ENCODE data around the gene CD101. TPM values are rescaled to one million over a fixed set of nuclear protein-coding genes. Genes with fewer than 3 reads are reported as not detected.

Gene CD101
- total and polyA plus RNA-seq, 2 of the 8 experiments (the other 6 are each of a cell fraction or from before 2014, with no cell fraction given), result 1.1 to 1.2 TPM

DNA sequence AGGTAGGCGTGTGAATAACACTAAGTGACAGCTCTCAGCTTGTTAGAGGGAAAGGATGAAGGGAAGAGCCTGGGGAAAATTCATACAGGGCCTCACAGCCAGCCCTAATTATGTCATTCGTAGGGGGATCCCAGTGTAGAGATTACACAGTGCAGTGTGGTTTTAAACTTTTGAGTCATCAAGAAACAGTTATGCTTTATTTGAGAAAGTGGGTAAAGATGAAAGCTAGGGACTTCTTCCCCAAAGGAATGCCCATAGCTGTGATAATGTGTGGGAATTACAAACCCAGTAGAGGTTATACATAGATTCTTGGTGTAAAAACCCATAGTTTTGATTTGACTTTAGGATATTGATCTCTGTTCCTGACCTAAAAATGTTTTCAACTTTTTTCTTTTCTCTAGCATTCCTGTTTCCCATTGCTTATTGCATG, 60.4 kb downstream of the CD101 start:
- Histone ChIP-seq H2AK5ac (ENCODE audit: low read depth, low read length) (no peak overlapping the region), H2BK120ac (replicated peaks; ENCODE audit: low read depth, low read length) (no peak overlapping the region), H3K27ac (ENCODE audit: low read depth, low read length) (no peak overlapping the region), H3K23ac (ENCODE audit: insufficient read length) (no peak overlapping the region), H2BK5ac (ENCODE audit: low read depth, low read length) (no peak overlapping the region), H3K36me3 (ENCODE audit: control insufficient read depth in 2 of 4, insufficient read depth in 4 of 4, low read length in 3 of 4) (peaks cover 9 to 27% (median 19%) of the 10 kb centered on the region in 4 experiments), H2BK12ac (ENCODE audit: low read depth, low read length) (no peak overlapping the region), H3K23me2 (ENCODE audit: low read depth, low read length) (peaks cover 3% of the 10 kb centered on the region; the same call in 1 of the 2 replicates), H4K5ac (ENCODE audit: insufficient read length, low read depth, low read length) (no peak overlapping the region), H3K9ac (replicated peaks in 1 of 4; ENCODE audit: extremely low read depth in 1 of 4, low read depth in 3 of 4, low read length in 3 of 4) (no peak overlapping the region), H3K56ac (replicated peaks; ENCODE audit: insufficient read length, low read depth, low read length) (no peak overlapping the region), H3K4me3 (ENCODE audit: extremely low read depth in 1 of 4, insufficient read depth in 2 of 4, low read depth in 3 of 4, low read length in 4 of 4) (no peak overlapping the region), H3K18ac (ENCODE audit: extremely low read depth, low read length) (no peak overlapping the region), H2BK15ac (ENCODE audit: low read length) (no peak overlapping the region), H3K27me3 (replicated peaks in 1 of 4; ENCODE audit: control insufficient read depth in 3 of 4, extremely low read depth in 1 of 4, insufficient read depth in 3 of 4, low read length in 3 of 4) (no peaks in the 10 kb centered on the region), H3K79me1 (ENCODE audit: low read depth, low read length) (peaks cover 2% of the 10 kb centered on the region; the same call in 1 of the 2 replicates), H2BK20ac (ENCODE audit: low read length) (no peak overlapping the region), H3K4ac (replicated peaks; ENCODE audit: insufficient read length, low read depth, low read length) (no peak overlapping the region), H3K4me1 (replicated peaks in 1 of 4; ENCODE audit: control insufficient read depth in 3 of 4, insufficient read depth in 4 of 4, low read length in 3 of 4) (peaks cover 0 to 3% (median 1%) of the 10 kb centered on the region in 4 experiments; a peak in 1 of 7 replicates), H3K79me2 (ENCODE audit: control insufficient read depth in 1 of 2, insufficient read depth in 2 of 2, low read length in 2 of 2) (peaks cover 0 to 17% of the 10 kb centered on the region in 2 experiments; a peak in 2 of 4 replicates), H3K14ac (ENCODE audit: insufficient read length) (no peak overlapping the region), H4K20me1 (replicated peaks in 1 of 2; ENCODE audit: control insufficient read depth in 1 of 2, insufficient read depth in 2 of 2, low read length in 2 of 2) (peaks cover 0 to 1% of the 10 kb centered on the region in 2 experiments), H3K4me2 (ENCODE audit: insufficient read depth in 1 of 2, low read depth in 2 of 2, low read length in 2 of 2) (no peak overlapping the region; a peak in 1 of 4 replicates), H2AFZ (ENCODE audit: low read length) (no peak overlapping the region), H3K9me3 (ENCODE audit: insufficient read depth in 2 of 2, low read depth in 1 of 2, low read length in 1 of 2) (no peaks in the 10 kb centered on the region), H4K8ac (ENCODE audit: extremely low read depth, insufficient read depth, low read length) (no peak overlapping the region), H4K91ac (replicated peaks; ENCODE audit: insufficient read length, low read length) (no peak overlapping the region)
- DNase-seq (ENCODE audit: low read depth in 1 of 2, low spot score in 2 of 2) (no peak), FAIRE-seq (no peak)
- ChIA-PET CTCF (ENCODE audit: partially characterized antibody) (interaction anchor here (1.2 to 2.6 kb wide), 3 partner anchors 10 to 325 kb away, joined by 3 to 5 read pairs (median 3); no protein-coding TSS in a partner anchor), POLR2A (ENCODE audit: partially characterized antibody) (no interaction called here)
- TF ChIP-seq, protein P1, sequence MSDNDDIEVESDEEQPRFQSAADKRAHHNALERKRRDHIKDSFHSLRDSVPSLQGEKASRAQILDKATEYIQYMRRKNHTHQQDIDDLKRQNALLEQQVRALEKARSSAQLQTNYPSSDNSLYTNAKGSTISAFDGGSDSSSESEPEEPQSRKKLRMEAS (IDR thresholded peaks at IDR 0.05), result no peak
- TF ChIP-seq PHF8 (conservative IDR thresholded peaks at IDR 0.05; ENCODE audit: low read depth, low read length) (no peak), SUZ12 (IDR thresholded peaks at IDR 0.05; ENCODE audit: low read length) (no peak), TAF7 (optimal IDR thresholded peaks at IDR 0.05; ENCODE audit: borderline replicate concordance, low read depth, low read length) (no peak), EZH2 (IDR thresholded peaks at IDR 0.05; ENCODE audit: low read depth, low read length, severe bottlenecking) (no peak), POLR2A (IDR thresholded peaks at IDR 0.05; ENCODE audit: control extremely low read depth in 1 of 2, low read depth in 2 of 2, low read length in 2 of 2) (no peak), BRCA1 (IDR thresholded peaks at IDR 0.05; ENCODE audit: low read depth, low read length) (no peak)
- TF ChIP-seq, protein P2, sequence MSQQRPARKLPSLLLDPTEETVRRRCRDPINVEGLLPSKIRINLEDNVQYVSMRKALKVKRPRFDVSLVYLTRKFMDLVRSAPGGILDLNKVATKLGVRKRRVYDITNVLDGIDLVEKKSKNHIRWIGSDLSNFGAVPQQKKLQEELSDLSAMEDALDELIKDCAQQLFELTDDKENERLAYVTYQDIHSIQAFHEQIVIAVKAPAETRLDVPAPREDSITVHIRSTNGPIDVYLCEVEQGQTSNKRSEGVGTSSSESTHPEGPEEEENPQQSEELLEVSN (IDR thresholded peaks at IDR 0.05), result no peak
- WGBS, 2 experiments (ENCODE audit: extremely low coverage in 1 of 2, insufficient coverage in 1 of 2, insufficient read length in 1 of 2, insufficient replicate concordance in 2 of 2, low coverage in 1 of 2, low lambda C conversion rate in 2 of 2, missing lambda C conversion rate in 1 of 2), result 90% methylated on average over 2 of the region's 2 CpGs; no CpG with 5 or more reads in 1 of the 2 experiments
